SK-N-SH treated with all-trans-retinoic acid at 6 μM for 48 hours (cell line): ENCODE results near the gene TMEM100.

Experiments used
- ATAC-seq: fragments of 200-7000 bp; cut with Tn5 transposase; 3 replicates; pipeline ENCODE4 v1.9.1; 2020; ENCODE audit warnings: mild to moderate bottlenecking, moderate library complexity
- BACH2 ChIP-seq: fragments of 250-450 bp; sonication (Bioruptor Pico); IDR thresholded peaks from 2 replicates; pipeline ENCODE4 v1.9.0; 2021; ENCODE audit warnings: mild to moderate bottlenecking, borderline replicate concordance
- CREB5 ChIP-seq: fragments of 250-450 bp; sonication (Bioruptor Pico); IDR thresholded peaks from 2 replicates; pipeline ENCODE4 v1.5.1; 2020; ENCODE audit warnings: low read depth, mild to moderate bottlenecking, moderate library complexity
- CSDC2 ChIP-seq: fragments of 250-450 bp; sonication (Bioruptor Pico); IDR thresholded peaks from 2 replicates; pipeline ENCODE4 v1.5.0; 2020; ENCODE audit warnings: mild to moderate bottlenecking, moderate library complexity
- ISL1 ChIP-seq: fragments of 250-450 bp; sonication (Bioruptor Pico); IDR thresholded peaks from 2 replicates; pipeline ENCODE4 v2.1.2; 2022; ENCODE audit warnings: mild to moderate bottlenecking, moderate library complexity
- OSR1 ChIP-seq: fragments of 250-450 bp; sonication (Bioruptor Pico); IDR thresholded peaks from 2 replicates; pipeline ENCODE4 v1.8.0; 2022; ENCODE audit warnings: moderate library complexity, mild to moderate bottlenecking, inconsistent platforms
- PPARA ChIP-seq: fragments of 250-450 bp; sonication (Bioruptor Pico); IDR thresholded peaks from 2 replicates; pipeline ENCODE4 v1.5.0; 2020; ENCODE audit warnings: mild to moderate bottlenecking, borderline replicate concordance
- RARB ChIP-seq: fragments of 250-450 bp; sonication (Bioruptor Pico); IDR thresholded peaks from 2 replicates; pipeline ENCODE4 v1.8.0; 2021; ENCODE audit warnings: mild to moderate bottlenecking, moderate library complexity
- SNAI2 ChIP-seq: fragments of 250-450 bp; sonication (Bioruptor Pico); IDR thresholded peaks from 2 replicates; pipeline ENCODE4 v1.5.0; 2020; ENCODE audit warnings: mild to moderate bottlenecking, moderate library complexity
- TCF4 ChIP-seq: fragments of 250-450 bp; sonication (Bioruptor Pico); IDR thresholded peaks from 2 replicates; pipeline ENCODE4 v1.8.0; 2021; ENCODE audit warnings: mild to moderate bottlenecking, moderate library complexity, borderline replicate concordance
- ZFP3 ChIP-seq: fragments of 250-450 bp; sonication (Bioruptor Pico); IDR thresholded peaks from 2 replicates; pipeline ENCODE4 v1.5.0; 2020; ENCODE audit warnings: mild to moderate bottlenecking, moderate library complexity
- ZFP30 ChIP-seq: fragments of 450-650 bp; formaldehyde crosslinking; IDR thresholded peaks from 2 replicates; pipeline ENCODE4 v1.5.0; 2022; ENCODE audit warnings: mild to moderate bottlenecking, moderate library complexity
- ZNF565 ChIP-seq: fragments of 450-650 bp; formaldehyde crosslinking; conservative IDR thresholded peaks from 2 replicates; pipeline ENCODE4 v1.5.0; 2020; ENCODE audit warnings: low read depth, mild to moderate bottlenecking, moderate library complexity
- ZNF70 ChIP-seq: fragments of 450-650 bp; formaldehyde crosslinking; IDR thresholded peaks from 2 replicates; pipeline ENCODE4 v1.5.0; 2020; ENCODE audit warnings: mild to moderate bottlenecking, moderate library complexity
- ZNF8 ChIP-seq: fragments of 450-650 bp; formaldehyde crosslinking; IDR thresholded peaks from 2 replicates; pipeline ENCODE4 v1.5.0; 2020; ENCODE audit warnings: mild to moderate bottlenecking, moderate library complexity
- TF ChIP-seq, protein P1 (sequence below): fragments of 250-450 bp; sonication (Bioruptor Pico); IDR thresholded peaks from 2 replicates; pipeline ENCODE4 v1.8.0; 2020; ENCODE audit warnings: mild to moderate bottlenecking, moderate library complexity, borderline replicate concordance
- TF ChIP-seq, protein P2 (sequence below): fragments of 250-450 bp; sonication (Bioruptor Pico); IDR thresholded peaks from 2 replicates; pipeline ENCODE4 v1.5.0; 2020; ENCODE audit warnings: mild to moderate bottlenecking, moderate library complexity
- TF ChIP-seq, protein P3 (sequence below): fragments of 250-450 bp; sonication (Bioruptor Pico); IDR thresholded peaks from 2 replicates; pipeline ENCODE4 v1.8.0; 2021; ENCODE audit warnings: low read depth, mild to moderate bottlenecking, moderate library complexity, borderline replicate concordance

The TMEM100 gene

GRCh38 chr17:55722016-55722736 lies 488 bp downstream of the TMEM100 start:
- TF ChIP-seq SNAI2 (CRISPR knock-in tag) (no peak), ZNF8 (no peak)
- TF ChIP-seq, all 23 proteins: peak for 0
- ATAC-seq = peak; percentile 33

DNA sequence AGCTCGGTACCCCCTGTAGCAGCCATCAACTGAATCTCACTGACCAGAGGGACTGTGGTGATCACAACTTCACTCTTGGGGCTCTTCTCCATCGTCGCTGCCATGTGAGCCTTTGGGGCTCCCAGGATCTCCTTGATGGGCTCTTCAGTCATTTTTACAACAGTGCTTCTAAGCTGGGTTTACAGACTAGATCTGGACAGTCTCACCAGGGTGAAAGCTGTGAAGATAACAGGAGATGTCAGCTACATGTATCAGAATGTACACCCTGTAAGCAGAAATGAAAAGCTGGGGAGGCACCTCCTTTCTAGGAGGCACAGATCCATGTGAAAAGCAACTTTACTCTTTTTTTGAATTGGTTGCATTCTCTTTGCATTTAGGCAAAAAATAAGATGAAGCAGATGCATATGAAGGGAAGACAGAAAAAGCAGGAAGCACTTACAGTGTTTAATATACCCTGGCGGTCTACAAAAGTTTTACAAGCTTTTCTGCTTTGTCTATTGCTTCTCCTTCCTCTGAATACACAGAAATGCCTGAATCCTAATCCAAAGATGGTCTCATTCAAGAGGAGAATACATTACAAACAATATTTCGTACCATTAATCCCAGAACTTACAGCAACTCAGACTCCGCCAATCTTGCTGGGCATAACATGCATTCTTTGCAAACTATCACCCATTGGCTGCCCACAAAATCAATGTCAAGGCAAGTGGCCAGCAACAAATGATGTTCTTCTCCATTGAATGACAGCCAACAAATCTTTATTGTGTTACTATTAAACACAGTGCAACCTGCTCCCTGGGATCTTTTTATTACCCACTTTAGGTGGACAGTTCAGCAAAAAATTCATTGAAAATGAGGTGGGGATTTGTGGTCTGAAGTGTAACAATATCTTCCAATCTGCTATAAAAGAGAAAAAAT lies 1.5 kb downstream of the TMEM100 start:
- no peak for ATAC-seq
- TF ChIP-seq OSR1 (CRISPR knock-in tag) (no peak), ZNF8 (no peak), ISL1 (CRISPR knock-in tag) (no peak), BACH2 (CRISPR knock-in tag) (no peak), ZFP30 (CRISPR knock-in tag) (no peak), PPARA (CRISPR knock-in tag) (no peak), CSDC2 (CRISPR knock-in tag) (no peak), RARB (CRISPR knock-in tag) (no peak), TCF4 (CRISPR knock-in tag) (no peak), ZNF70 (CRISPR knock-in tag) (no peak), SNAI2 (CRISPR knock-in tag) (no peak), ZNF565 (CRISPR knock-in tag) (no peak)
- TF ChIP-seq, protein P1, sequence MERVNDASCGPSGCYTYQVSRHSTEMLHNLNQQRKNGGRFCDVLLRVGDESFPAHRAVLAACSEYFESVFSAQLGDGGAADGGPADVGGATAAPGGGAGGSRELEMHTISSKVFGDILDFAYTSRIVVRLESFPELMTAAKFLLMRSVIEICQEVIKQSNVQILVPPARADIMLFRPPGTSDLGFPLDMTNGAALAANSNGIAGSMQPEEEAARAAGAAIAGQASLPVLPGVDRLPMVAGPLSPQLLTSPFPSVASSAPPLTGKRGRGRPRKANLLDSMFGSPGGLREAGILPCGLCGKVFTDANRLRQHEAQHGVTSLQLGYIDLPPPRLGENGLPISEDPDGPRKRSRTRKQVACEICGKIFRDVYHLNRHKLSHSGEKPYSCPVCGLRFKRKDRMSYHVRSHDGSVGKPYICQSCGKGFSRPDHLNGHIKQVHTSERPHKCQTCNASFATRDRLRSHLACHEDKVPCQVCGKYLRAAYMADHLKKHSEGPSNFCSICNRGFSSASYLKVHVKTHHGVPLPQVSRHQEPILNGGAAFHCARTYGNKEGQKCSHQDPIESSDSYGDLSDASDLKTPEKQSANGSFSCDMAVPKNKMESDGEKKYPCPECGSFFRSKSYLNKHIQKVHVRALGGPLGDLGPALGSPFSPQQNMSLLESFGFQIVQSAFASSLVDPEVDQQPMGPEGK = no peak
- TF ChIP-seq, protein P2, sequence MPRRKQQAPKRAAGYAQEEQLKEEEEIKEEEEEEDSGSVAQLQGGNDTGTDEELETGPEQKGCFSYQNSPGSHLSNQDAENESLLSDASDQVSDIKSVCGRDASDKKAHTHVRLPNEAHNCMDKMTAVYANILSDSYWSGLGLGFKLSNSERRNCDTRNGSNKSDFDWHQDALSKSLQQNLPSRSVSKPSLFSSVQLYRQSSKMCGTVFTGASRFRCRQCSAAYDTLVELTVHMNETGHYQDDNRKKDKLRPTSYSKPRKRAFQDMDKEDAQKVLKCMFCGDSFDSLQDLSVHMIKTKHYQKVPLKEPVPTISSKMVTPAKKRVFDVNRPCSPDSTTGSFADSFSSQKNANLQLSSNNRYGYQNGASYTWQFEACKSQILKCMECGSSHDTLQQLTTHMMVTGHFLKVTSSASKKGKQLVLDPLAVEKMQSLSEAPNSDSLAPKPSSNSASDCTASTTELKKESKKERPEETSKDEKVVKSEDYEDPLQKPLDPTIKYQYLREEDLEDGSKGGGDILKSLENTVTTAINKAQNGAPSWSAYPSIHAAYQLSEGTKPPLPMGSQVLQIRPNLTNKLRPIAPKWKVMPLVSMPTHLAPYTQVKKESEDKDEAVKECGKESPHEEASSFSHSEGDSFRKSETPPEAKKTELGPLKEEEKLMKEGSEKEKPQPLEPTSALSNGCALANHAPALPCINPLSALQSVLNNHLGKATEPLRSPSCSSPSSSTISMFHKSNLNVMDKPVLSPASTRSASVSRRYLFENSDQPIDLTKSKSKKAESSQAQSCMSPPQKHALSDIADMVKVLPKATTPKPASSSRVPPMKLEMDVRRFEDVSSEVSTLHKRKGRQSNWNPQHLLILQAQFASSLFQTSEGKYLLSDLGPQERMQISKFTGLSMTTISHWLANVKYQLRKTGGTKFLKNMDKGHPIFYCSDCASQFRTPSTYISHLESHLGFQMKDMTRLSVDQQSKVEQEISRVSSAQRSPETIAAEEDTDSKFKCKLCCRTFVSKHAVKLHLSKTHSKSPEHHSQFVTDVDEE = no peak
- TF ChIP-seq, all 23 proteins: peak for 0

DNA sequence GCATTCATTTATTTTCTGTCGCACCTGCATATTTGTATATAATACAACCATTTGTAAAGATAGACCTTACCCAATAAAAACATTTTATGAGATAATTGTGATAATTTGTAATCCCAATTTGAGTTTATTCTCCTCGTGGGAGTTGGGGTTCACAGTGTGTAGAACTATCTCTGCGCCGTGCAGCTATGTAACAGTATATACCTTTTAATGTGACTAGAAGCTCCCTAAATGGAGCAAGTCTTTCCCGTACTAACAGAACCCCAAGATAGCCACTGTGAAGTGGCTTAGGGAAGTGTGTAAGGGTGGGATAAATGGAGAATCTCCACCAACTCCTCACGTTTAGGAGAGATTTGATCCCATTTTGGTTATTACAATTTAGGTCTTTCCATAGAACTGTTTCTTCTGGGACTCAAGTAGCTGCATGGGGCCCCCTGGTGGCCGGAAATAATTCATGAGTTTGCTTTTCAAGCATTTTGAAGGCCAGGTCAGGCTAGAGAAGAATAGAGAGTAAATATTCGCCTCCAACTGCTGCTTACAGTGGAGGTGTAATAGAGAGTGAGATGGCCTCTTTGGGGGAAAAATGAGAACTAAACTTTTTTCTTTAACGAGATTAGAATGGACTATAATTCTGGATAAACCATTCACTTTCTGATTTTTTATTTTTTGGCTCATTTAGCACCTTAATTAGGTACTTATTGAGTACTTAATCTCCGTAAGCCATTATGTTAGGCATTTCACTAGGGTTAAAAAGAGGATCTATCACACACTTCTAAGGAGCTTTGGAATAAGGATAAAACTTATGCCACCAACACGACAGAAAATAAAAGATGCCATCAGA lies 4.5 kb downstream of the TMEM100 start:
- TF ChIP-seq, protein P2 = no peak
- TF ChIP-seq, protein P1 = no peak
- TF ChIP-seq PPARA (CRISPR knock-in tag) (no peak), ISL1 (CRISPR knock-in tag) (no peak), OSR1 (CRISPR knock-in tag) (no peak), ZFP3 (CRISPR knock-in tag) (no peak), ZNF8 (no peak), CREB5 (CRISPR knock-in tag) (no peak)
- TF ChIP-seq, protein P3, sequence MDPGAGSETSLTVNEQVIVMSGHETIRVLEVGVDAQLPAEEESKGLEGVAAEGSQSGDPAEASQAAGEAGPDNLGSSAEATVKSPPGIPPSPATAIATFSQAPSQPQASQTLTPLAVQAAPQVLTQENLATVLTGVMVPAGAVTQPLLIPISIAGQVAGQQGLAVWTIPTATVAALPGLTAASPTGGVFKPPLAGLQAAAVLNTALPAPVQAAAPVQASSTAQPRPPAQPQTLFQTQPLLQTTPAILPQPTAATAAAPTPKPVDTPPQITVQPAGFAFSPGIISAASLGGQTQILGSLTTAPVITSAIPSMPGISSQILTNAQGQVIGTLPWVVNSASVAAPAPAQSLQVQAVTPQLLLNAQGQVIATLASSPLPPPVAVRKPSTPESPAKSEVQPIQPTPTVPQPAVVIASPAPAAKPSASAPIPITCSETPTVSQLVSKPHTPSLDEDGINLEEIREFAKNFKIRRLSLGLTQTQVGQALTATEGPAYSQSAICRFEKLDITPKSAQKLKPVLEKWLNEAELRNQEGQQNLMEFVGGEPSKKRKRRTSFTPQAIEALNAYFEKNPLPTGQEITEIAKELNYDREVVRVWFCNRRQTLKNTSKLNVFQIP (CRISPR knock-in tag) = no peak
- peak; percentile 77 for ATAC-seq
